CD4-positive, alpha-beta T cell treated with Interleukin-21 for 1 hour (primary cell): ENCODE data around the gene MORN5.

Source experiments
- DNase-seq: peaks from one replicate; pipeline ENCODE4 v3.0.0-alpha.2; 2020

The MORN5 gene

DNA sequence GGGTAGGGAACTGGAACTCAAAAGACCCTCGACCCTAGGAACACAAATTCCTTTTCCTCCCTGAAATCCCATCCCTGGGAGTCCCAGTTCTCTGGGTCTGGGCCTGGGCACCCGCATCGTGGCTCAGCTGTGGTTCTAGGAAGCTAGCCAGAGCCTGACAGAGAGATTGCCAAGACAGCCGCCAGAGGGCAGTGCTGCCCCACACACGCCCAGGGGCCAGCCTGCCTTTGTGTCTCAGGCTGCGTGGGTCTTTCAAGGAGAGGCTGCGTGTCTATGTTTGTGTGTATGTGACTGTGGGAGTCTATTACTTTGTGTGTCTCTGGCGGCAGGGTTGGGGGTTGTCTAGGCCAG, 34.6 kb upstream of the MORN5 start:
- peak; percentile 75 for DNase-seq

DNA sequence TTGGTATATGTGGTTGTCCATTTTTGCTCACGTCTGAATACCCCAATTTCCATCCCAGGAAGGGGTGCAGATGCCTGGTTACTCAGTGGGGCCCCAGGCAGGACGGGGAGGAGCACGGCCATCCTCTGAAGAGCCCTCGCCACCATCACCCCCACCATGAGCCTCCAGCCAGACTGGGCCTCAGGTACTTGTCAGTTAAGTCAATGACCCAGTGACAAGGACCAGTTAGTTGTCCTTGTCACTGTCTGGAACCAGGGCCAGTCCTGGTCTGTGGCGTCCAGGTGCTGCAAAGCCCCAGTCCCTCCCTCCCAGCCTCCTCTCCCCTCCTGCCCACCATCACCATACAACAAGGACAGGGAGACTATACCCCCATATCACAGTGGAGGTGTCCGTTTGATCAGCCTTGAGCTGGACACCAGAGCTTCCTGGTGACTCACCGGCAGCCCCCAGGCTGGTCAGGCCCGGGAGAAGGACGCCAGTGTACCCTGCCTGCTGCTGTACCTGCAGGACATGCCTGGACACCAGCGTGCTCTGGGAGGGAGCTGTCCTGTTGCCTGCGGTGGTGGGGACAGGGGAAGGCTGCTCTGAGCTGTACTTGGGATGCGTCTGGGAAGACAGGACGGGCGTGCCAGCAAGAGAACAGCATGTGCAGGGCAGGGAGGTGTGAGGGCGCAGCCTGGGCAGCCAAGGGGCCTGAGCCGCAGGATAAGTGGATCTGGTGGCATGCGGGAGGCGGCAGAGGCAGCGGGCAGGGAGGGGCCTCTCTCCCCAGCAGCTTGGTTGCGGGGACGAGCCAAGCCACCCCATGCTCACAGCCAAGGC, 34.0 kb upstream of the MORN5 start:
- DNase-seq, result no peak

DNA sequence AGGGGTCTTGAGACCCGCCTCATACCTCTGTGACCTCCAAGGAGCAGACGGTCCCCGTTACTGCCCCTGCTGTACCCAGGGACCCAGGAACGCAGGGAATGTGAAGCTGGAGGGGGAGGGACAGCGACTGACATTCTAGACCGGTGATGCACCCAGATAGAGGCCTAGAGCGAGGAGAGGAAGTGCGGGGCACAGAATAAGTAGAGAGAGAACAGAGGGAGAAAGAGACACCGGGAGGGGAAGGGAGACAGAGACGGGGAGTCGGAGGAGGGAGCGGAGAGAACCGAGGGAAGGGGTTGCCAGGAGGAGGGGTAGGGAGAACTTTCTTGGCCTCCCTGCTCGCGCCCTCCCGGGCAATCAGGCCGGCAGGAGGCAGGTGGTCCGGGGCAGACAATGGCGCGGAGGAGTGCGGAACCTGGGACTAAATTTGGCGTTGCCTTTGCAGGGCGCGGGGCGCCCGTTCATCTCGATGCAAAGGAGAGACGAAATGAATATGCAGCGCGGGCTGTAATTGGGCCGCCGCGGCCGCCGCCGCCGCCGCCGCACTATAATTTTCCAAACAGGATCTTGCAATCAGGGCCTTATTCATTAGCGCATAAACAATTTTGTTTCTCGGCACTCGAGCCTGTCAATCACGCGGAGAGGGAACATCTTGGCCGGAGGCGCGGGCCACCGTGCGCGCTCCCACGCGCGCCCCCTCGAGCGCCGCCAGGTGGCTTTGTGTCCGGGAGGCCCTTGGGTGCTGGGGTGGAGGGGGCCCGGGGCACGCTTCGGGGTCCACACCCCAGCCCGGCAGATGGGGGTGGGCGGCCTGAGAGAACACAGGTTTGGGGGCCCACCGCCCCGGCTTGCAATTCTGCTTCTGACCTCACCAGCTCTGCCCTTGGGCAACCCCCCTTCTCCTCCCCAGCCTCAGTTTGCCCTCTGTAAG, 33.1 kb upstream of the MORN5 start:
- DNase-seq, result no peak

DNA sequence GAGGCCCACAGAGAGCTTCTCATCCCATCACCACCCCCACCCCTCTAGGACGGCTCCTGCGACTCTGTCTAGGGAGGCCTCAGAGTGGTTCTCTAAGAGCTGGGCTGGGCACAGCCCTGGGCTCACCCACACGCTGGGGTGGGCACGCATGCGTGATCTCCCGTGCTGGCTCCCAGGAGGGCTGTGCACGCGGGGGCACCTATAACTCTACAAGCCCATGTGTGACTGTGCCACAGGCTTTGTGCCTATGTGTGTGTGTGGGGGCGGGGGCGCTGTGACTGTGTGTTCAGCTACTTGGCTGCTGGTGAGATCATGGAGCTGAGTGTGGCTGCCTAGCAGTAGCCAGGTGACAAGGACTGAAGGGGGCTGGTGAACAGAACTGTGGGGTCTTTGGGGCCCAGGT, 32.3 kb upstream of the MORN5 start:
- DNase-seq, result no peak

DNA sequence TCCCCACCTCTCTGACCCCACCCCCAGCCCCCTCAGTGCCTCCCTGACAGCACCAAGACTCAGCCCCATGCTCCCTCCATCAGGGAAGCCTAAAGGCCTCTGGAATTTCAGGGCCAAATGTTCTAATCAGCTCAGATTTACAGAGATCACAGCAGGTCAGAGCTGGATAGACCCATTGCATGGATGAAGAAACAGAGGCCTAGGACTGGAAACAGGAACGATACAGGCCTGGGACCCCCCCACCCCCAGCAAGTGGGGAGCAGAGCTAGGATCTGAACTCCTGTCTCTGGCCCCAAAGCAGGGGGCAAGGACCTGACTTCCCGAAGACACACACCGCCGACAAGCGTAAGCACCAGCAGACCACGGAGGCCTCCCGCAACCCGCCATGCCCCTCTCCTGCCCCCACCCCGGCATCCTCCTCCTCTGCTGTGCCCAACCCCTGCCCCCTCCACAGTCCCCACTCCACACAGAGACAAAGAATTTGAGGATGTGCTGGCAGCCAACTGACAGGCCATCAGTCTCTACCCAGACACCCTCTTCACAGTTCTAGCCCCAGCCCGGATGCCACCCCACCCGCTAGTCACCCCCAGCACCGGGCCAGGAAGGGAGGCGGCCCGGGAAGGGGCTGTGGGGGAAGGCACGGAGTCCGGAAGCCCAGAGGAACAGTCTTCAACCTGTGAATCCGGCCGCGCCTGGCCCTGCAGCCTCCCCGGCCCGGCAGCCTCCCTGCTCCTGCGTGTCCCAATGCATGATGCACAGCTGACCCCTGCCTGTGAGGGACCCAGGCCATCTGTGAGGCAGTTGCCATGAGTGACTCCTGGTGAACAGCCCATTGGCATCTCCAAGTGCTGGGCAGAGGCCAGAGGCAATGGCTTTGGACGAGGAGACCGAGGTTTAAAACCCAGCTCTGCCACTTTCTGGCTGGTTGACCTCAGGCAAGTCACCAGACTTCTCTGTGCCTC, 31.4 kb upstream of the MORN5 start:
- peak; percentile 13 for DNase-seq

DNA sequence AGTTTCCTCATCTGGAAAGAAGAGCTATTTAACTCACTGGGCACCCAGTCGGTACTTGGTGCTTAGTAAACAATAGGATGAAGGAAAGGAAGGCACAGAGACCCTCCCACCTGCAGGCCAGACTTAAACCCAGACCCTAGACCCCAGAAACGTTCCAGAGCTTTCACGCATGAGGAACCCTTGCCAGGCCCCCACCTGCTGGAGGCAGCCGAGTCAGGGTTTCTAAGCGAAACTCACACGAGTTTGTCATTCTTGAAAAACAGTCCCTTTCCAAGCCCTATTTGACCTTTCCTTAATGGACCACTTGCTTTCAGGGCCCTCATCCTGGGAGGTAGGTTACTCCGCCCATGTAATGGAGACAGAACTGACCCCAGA, 30.8 kb upstream of the MORN5 start:
- DNase-seq, result no peak

DNA sequence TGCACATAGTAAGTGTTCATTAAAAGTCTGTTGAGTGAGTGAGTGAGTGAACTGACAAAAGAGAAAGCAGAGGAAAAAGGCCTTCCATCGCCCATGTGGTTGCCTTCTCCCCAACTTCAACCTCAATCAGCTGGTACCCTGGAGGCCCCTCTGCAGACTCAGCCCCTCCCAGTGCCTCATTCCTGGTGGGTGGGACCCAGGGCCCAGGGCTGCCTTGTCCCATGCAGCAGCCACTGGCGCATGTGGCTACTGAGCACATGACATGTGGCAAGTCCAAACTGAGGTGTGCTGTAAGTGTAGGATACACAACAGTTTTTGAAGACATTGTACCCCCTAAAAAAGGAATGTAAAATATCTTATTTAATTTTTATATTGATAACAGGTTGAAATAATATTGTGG, 29.7 kb upstream of the MORN5 start:
- no peak for DNase-seq

DNA sequence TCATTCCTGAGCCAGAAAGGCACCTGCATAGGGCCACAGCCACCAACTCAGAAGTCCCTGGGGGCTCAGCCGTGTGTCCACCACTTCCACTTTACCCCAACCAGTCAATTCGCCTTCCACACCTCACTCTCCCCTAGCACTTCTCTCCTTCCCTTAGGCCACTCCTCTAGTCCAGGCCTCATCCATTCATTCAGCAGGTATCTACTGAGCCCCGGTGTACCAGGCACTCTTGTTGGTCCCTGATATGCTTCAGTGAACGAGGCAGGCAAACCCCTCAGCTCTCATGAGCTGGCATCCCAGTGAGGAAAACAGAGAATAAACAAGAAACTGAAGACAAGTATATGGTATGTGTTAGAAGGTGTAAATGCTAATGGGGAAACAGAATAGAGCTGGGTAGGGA, 28.9 kb upstream of the MORN5 start:
- DNase-seq, result no peak

DNA sequence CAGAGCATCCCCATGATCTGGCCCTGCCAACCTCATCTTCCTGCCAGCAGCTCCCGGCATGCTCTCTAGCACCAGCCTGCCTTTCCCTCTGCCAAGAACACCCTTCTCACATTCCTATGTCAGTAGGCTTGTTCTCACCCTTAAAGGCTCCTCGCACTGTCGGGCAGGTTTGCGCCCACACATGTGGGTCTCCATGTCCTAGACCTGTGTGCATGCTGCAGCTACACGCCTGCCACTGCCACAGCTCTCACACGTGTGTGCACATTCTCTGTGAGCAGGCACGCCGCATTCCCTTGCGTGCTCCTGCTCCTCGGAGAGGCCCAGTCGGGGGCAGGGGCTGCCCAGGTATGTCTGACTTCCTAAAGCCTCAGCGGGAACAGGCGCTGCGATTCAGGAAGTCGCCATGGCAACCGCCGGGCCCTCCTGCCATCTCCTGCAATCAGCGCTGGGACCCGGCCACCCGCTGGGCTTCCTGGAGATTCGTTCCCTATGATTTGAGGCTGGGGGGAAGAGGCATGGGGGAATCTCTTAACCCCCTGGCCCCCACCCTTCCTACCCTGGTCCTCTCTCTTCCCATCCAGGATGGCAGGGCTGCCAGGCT, 28.2 kb upstream of the MORN5 start:
- DNase-seq, result no peak

DNA sequence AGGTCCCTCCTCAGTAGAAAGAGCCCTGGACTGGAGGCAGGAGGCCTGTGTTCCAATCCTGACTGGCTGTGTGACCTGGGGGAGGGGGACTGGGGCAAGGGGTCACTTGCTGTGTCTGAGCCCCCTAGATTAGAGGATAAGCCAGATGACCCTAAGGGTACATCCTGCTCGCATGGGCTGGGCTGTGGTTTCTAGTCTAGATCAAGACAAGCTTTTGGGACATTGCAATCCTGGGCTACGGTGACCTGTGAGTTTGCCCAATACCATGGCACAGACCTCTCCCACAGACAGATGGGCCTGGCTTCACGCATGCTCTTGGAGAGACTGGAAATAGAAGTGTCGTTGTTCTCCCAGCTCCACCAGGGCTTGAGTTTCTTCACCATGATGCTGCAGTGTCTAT, 27.2 kb upstream of the MORN5 start:
- no peak for DNase-seq

DNA sequence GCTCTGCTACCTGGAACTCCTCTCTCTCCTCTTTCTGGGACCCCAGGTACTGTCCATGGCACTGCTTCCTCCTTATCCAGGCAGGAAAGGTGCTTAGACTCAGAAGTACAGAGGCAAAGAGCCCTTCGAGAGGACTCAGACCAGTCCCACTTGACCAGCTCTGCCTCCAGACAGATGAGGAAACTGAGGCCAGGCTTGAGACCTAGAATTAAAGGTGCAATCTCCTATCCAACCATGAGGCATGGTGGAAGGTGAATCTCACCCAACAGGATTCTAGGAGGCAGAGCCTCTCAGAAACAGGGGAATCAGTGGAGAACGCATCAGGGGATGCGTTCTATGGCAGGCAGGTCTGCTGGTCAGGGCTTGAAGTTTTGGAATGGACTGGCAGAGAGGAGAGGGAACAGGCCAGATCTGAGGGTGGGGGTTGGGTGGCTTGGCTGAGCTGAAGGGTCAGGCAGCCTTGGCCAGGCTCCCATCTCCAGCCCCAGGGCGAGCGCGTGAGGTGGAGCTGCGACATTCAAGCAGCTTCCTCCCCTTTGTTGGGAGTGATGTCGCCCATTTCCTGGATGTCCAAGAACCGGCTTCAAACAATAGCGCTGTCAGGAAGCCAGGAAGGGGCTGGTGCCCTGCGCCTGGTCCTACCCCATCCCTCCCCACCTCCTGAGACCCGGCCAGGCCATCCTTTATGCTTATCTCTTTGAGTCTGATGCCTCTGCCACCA, 26.3 kb upstream of the MORN5 start:
- no peak for DNase-seq

DNA sequence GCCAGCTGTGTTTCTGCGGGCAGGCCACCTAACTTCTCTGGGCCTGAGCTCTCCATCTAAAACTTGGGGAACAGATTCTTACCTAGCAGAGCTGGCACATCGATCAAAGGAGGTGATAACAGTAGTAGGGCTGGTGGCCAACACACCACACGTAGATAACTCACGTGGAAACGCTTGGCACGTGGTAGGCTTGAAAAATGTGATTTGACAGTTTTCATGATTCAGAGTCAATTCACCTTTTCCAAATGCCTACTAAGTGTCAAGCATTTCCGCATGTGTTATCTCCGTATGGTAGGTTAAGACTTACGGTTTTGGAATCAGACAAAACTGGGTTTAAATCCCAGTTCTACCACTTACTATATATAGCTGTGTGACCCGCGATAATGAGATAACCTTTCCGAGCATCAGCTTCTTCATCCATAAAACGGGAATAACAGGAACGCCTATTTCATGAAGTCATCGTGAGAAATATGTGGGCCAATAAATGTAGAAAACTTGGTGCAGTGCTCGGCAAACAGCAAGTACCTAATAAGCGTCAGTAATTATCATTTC, 25.6 kb upstream of the MORN5 start:
- no peak for DNase-seq

DNA sequence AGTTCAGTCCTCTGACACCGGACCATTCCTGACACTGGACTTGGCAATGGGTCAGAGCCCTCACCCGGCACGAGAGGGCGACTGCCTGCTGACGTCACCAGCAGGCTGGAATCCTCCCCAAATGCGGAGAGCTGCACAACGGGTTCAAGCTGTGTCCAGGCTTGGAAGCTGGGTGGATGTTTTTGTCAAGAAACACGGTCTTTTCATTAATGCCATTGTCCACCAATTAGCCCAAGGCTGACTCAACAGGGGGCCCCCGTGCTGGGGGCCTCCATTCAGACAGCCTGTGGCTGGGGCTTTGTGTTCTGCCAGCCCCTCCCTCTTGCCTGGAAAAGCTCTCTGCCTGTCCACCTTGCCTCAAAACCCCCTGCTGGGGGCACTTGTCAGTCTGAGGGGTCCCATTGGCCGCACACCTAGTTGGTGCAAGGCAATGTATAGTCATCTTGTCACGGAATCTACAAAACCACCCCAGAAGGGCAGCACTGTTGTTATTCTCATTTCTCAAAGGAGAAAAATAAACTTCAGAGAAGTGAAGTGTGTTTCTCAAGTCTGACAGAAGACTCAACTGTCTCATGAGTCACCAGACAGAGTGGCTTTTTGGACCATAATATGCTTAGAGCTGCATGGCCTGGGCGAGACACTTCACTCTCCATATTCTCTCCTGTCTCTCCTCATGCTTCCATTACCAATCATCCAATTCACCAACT, 24.7 kb upstream of the MORN5 start:
- DNase-seq, result no peak

DNA sequence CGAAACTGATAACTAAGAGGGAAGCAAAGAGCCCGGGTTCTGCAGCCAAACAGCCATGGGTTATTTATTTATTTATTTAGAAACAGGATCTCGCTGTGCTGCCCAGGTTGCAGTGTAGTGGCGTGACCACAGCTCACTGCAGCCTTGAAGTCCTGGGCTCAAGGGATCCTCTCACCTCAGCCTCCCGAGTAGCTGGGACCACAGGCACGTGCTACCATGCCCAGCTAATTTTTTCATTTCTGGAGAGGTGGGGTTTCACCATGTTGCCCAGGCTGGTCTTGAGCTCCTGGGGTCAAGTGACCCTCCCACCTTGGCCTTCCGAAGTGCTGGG, 24.2 kb upstream of the MORN5 start:
- no peak for DNase-seq

DNA sequence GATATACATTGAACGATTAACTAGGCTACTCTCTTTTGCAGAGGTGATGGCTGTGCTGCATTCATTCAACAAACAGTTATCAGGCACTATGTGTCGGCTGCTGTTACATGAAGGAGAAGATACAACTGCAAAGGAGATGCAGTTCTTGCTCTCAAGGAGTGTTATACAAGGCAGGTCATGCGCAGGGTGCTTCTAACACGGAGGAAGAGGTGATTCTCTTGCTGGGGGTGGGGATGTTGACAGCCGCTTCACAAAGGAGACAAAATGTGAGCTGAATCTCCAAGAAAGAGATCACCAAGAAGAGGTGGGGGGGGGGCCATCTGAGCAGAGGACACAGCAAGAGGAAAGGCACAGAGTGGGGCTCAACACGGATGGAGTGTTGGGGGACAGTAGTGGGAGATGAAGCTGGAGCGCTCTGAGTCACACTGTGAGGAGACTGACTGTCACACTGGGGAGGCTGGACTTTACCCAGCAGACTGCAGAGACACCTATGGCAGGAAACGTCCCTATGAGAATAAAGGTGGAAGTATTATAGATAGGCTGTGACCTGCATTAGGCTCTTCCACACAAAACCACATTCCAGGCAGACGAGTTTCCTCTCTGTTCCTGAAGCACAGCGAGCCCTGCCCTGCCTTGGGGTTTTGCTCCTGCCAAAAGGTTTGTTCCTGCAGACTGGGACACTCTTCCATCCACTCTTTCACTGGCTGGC, 21.0 kb upstream of the MORN5 start:
- DNase-seq, result no peak

DNA sequence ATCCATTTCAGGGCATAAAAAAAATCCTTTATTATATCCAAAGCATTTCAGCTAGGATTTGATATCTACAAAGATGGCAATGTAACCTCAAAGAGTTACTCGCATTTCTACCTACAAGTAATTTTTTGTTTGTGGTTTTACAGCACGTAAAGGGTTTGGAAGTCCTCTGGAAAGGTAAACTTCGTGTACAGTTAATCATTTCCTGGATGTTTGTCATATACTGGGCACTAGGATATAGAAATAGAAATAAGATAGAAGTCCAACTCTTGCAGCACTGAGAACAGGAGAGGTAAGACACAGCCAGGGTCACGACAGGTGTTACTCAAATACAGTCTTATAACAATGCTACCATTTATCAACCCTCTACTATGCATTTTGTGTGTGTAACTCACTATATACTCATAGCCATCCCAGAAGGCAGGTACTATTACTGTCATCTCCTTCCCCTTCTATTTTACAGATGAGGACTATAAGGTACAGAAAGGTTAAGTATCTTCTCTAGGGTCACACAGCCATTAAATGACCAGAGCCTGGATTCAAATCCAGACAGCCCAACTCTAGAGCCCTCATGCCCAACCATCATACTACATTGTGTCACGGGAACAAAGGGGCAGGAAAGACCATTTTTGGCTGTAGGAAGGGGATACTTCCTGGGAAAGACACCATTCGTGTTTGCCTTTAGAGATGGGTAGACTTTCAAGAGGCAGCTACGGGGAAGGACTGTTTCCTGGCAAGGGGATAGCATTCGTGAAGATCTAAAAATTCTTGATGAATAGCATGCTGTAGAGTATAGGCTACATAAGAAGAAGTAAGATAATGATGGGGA, 19.1 kb upstream of the MORN5 start:
- DNase-seq, result no peak

DNA sequence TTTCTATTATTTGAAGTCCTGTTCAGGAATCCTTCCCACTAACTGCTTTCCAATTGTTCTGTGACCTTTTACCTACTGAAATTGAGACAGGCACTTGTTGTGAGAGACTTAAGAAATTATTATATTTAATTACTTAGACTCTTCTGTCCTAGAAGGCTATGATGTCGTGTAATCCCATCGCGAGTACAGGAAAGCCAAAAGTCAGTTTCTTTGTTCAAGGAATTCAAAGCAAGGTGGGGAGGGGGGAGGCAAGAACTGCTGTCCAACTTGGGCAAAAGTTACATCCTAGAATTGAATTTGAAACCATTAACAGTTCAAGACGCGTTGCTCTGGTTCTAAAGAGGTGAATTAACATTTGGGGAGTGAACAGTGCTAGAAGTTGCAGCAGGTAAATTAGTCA, 18.0 kb upstream of the MORN5 start:
- no peak for DNase-seq

DNA sequence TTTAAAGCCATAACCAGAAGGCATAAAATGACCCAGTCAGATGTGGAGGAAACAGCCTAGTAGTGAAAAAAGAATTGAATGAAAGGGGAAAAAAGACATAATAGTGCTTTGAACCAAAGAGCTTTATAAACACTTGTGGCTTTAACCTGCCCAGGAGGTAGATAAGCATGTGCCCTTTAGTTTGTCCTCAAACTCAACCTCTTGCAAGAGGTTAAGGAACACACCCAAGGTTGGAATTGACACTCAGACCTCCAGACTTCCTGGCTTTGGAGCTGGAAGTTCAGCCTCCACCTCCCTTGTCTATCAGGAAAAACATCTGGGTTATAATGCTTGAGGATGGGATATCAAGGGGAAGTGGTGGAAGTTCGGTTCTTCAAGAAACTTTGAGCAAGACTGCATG, 16.4 kb upstream of the MORN5 start:
- no peak for DNase-seq

DNA sequence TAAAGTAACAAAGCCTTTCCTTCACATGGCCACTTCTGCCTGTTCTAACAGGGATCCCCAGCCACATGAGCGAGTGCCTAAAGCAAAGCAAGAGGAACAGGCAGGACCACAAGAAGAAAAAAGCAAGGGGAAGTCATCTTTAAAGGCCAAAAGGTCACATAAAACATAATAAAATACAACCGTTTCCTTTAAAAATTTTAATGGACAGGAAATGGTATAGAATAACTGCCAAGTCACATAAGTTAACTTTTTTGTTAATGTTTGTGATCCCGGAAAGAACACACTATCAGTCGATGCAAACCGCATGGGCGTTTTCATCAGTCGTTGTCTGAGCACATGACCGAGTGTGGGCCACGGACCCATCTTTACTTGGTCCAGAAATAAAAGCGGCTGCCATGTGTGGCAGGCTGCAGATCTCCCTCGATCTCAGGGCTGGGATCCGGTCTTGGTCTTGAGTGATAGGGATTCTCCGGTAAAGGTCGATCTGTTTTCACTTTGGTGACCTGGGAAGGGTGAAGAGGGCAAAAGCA, 15.8 kb upstream of the MORN5 start:
- DNase-seq, result no peak
